Measurements from ENCODE around the gene SLC35F4. TPM values are rescaled to one million over a fixed set of nuclear protein-coding genes. Genes with fewer than 3 reads are reported as not detected.

Gene SLC35F4
- total and polyA plus RNA-seq, 2 experiments from 2014 or later: 0.10 TPM; not detected in 1

- no peak overlapping the region for H3K4me3 ChIP-seq
- no peaks in the 10 kb centered on the region for H3K4me1 ChIP-seq (ENCODE audit: low read depth)
- H3K36me3 ChIP-seq: no peaks in the 10 kb centered on the region
- H3K9me3 ChIP-seq (ENCODE audit: low read depth): no peaks in the 10 kb centered on the region
- no peak for DNase-seq (ENCODE audit: low read depth in 1 of 2, low spot score in 1 of 2)
- no peak for TF ChIP-seq CTCF (IDR thresholded peaks at IDR 0.05; ENCODE audit: low read depth, low read length)
- no peak overlapping the region for H3K27ac ChIP-seq
- H3K27me3 ChIP-seq: no peaks in the 10 kb centered on the region
These were observed 254.3 kb downstream of the SLC35F4 start for GRCh38 chr14:57611555-57612075.

GRCh38 chr14:57610631-57611030 is 255.3 kb downstream of the SLC35F4 start:
- Histone ChIP-seq H3K4me1 (ENCODE audit: low read depth) (no peaks in the 10 kb centered on the region), H3K27me3 (no peaks in the 10 kb centered on the region), H3K36me3 (no peaks in the 10 kb centered on the region), H3K4me3 (no peak overlapping the region), H3K27ac (no peak overlapping the region), H3K9me3 (ENCODE audit: low read depth) (no peaks in the 10 kb centered on the region)
- DNase-seq (ENCODE audit: low read depth in 1 of 2, low spot score in 1 of 2): no peak
- no peak for TF ChIP-seq CTCF (IDR thresholded peaks at IDR 0.05; ENCODE audit: low read depth, low read length)

GRCh38 chr14:57609192-57610075 is 256.5 kb downstream of the SLC35F4 start:
- Histone ChIP-seq H3K9me3 (ENCODE audit: low read depth) (no peaks in the 10 kb centered on the region), H3K27ac (no peak overlapping the region), H3K4me1 (ENCODE audit: low read depth) (no peaks in the 10 kb centered on the region), H3K4me3 (no peak overlapping the region), H3K27me3 (no peaks in the 10 kb centered on the region), H3K36me3 (no peaks in the 10 kb centered on the region)
- DNase-seq (ENCODE audit: low read depth in 1 of 2, low spot score in 1 of 2): no peak
- TF ChIP-seq CTCF (IDR thresholded peaks at IDR 0.05; ENCODE audit: low read depth, low read length): no peak

- Histone ChIP-seq H3K4me3 (no peak overlapping the region), H3K9me3 (ENCODE audit: low read depth) (no peaks in the 10 kb centered on the region), H3K27me3 (no peaks in the 10 kb centered on the region), H3K27ac (no peak overlapping the region), H3K4me1 (ENCODE audit: low read depth) (no peaks in the 10 kb centered on the region), H3K36me3 (no peaks in the 10 kb centered on the region)
- DNase-seq (ENCODE audit: low read depth in 1 of 2, low spot score in 1 of 2): no peak
- TF ChIP-seq CTCF (IDR thresholded peaks at IDR 0.05; ENCODE audit: low read depth, low read length): no peak
These were observed 258.8 kb downstream of the SLC35F4 start for GRCh38 chr14:57607086-57607485.

DNA sequence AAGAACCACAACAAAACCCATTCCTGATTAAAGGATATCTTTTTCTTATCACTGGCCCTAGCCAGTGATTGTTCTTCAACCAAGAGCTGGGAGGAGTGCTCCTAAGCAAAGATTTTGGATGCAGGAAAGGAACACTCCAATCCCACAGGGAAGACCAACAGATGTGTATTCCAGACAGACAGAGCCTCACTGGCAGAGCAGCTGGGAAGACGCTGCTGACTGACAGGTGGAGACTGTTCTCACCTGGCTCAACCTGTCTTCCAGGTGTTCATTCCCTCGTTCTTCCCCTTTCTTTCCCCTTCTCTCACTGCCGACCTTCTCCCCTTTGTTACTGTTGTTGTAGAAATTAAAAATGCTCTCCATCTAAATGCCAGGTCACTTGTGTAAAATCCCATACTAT is 282.5 kb downstream of the SLC35F4 start:
- no peaks in the 10 kb centered on the region for H3K4me1 ChIP-seq (ENCODE audit: low read depth)
- TF ChIP-seq CTCF (IDR thresholded peaks at IDR 0.05; ENCODE audit: low read depth, low read length): no peak
- no peak for DNase-seq (ENCODE audit: low read depth in 1 of 2, low spot score in 1 of 2)

More for the DNA sequence above, 282.5 kb downstream of the SLC35F4 start:
- Histone ChIP-seq H3K27ac (no peak overlapping the region), H3K9me3 (ENCODE audit: low read depth) (no peaks in the 10 kb centered on the region), H3K27me3 (no peaks in the 10 kb centered on the region), H3K36me3 (no peaks in the 10 kb centered on the region), H3K4me3 (no peak overlapping the region)
